ENCODE results near the gene ZMYND8.
A peak's percentile ranks its signal among the peaks of the same experiment; 100 is the strongest.
"Not testable (repeated sequence)": the region's sequence is repeated elsewhere in the genome, so short reads cannot be mapped to it uniquely, and the experiment has no call there.

Gene ZMYND8

DNA sequence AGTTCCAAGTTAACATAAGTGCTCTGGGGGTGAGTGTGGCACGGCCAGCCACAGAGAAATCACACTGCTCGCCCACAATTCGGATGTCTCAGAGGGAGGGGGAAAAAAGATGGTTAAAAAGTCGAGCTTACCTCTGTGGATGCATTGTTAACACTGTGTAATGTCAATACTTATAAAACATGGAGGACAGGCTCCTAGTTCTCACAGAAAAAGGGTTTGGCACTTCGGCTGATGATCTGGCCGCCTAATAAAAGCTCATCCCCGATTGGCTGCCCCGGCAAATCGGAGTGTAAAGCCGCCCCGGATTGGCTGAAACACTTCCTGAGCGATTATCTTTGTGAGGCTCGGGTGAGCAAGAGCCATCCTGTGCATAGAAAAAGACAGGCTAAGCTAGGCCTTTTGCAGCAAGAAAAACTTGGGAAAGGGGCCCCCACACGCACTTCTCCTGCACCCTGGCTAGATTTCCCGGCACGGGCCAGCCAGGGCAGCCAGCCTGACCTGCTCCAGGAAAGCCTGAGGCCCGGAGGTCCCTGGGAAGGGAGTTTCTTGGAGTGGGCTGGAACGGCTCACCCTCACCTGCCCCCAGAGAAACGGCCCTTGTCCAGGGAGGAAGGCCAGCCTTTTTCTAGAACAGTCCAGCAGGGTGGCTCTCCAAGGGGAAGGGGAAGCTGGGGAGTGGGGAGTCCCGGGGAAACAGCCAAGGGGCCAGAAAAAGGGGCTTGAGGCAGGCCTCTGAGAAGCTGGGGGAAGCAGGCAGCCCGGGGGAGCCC, at the start of gene ZMYND8:
Gene ZMYND8 (minus strand): TSS at position 174 of the 770 bp plus-strand sequence. CDS start 29 bp downstream, at position 145.
- H3K27me3 ChIP-seq (ENCODE audit: control insufficient read depth, insufficient read depth, low read length) = no peaks in the 10 kb centered on the region
- H3K36me3 ChIP-seq (ENCODE audit: control insufficient read depth, insufficient read depth, low read length) = no peaks in the 10 kb centered on the region
- peak within 1 kb of the TSS; percentile 50 for H3K4me3 ChIP-seq (ENCODE audit: low read length)
- H3K4me1 ChIP-seq (ENCODE audit: control insufficient read depth, insufficient read depth, low read length) = peaks cover 93% of the 10 kb centered on the region
- H3K9ac ChIP-seq (ENCODE audit: low read length) = peak within 1 kb of the TSS; percentile 64
- H3K27ac ChIP-seq (ENCODE audit: low read depth, low read length) = peak within 1 kb of the TSS; percentile 96

DNA sequence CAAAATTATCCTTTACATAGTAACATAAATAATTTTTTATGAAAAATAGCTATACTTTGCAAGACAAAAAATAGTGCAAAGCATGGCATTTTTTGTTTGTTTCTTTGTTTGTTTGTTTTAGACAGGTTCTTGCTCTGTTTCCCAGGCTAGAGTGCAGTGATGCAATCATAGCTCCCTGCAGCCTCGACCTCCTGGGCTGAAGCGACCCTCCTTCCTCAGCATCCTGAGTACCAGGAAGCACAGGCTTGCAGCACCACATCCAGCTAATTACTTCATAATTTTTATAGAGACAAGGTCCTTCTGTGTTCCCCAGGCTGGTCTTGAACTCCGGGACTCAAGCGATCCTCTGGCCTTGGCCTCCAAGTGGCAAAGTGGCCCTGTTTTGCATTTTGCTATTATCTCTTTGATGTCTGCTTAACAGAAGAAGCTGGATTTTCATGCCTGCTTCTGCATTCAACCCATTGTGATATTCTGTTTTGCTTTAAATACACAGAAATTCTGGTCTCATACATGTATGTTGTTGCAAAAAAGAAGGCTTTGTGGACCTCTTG, 49.4 kb upstream of the ZMYND8 start:
- Histone ChIP-seq H3K4me3 (ENCODE audit: low read length) (no peak overlapping the region), H3K4me1 (ENCODE audit: control insufficient read depth, insufficient read depth, low read length) (no peaks in the 10 kb centered on the region), H3K36me3 (ENCODE audit: control insufficient read depth, insufficient read depth, low read length) (no peaks in the 10 kb centered on the region), H3K27ac (ENCODE audit: low read depth, low read length) (no peak overlapping the region), H3K27me3 (ENCODE audit: control insufficient read depth, insufficient read depth, low read length) (no peaks in the 10 kb centered on the region), H3K9ac (ENCODE audit: low read length) (no peak overlapping the region)

DNA sequence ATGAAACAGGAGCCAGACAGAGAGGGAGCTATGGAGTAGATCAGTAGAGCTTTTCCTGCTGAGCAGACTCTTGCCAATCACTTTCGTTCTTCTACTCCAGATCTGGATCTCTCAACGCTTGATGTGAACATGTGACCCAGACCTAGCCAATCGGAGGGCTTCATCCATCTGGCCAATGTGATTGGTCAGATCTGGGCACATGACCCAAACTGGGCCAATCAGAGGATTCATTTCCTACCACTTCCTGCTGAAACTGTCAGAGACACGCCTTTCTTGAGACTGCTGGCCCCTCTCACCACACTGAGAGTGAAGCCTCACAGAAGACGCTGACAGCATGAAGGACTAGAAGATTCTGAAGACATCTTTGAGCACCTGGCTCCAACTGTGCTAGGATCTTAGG, 44.2 kb upstream of the ZMYND8 start:
- Histone ChIP-seq H3K27me3 (ENCODE audit: control insufficient read depth, insufficient read depth, low read length) (no peaks in the 10 kb centered on the region), H3K9ac (ENCODE audit: low read length) (no peak overlapping the region), H3K36me3 (ENCODE audit: control insufficient read depth, insufficient read depth, low read length) (no peaks in the 10 kb centered on the region), H3K4me1 (ENCODE audit: control insufficient read depth, insufficient read depth, low read length) (no peaks in the 10 kb centered on the region), H3K27ac (ENCODE audit: low read depth, low read length) (no peak overlapping the region), H3K4me3 (ENCODE audit: low read length) (no peak overlapping the region)

DNA sequence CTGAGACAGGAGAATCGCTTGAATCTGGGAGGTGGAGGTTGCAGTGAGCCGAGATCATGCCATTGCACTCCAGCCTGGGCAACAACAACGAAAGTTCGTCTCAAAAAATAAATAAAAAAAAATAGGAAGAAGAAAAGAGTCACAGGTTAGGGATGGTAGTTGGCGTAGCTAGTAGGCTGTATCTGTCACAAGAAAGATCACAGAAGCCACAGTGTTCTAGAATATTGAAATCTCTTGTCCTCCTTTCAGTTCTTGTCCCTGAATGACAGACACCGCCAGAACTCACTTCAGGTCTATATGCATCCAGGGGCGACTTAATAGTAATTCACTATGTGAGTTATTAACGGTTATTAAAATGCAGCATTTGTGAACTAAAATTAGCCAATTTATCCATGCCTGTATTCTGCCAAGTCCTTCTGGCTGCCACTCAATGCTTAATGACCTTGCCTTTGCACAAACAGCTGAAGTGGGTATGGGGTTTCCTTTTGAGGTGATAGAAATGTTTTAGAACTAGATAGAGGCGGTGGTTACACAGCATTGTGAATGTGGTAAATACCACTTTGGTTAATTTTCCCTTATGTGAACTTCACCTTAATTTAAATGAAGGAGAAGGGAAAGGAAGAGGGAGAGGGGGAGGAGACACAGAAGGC, 41.3 kb upstream of the ZMYND8 start:
- no peaks in the 10 kb centered on the region for H3K36me3 ChIP-seq (ENCODE audit: control insufficient read depth, insufficient read depth, low read length)
- no peak overlapping the region for H3K27ac ChIP-seq (ENCODE audit: low read depth, low read length)
- no peak overlapping the region for H3K4me3 ChIP-seq (ENCODE audit: low read length)
- H3K27me3 ChIP-seq (ENCODE audit: control insufficient read depth, insufficient read depth, low read length) = no peaks in the 10 kb centered on the region
- no peaks in the 10 kb centered on the region for H3K4me1 ChIP-seq (ENCODE audit: control insufficient read depth, insufficient read depth, low read length)
- H3K9ac ChIP-seq (ENCODE audit: low read length) = no peak overlapping the region

DNA sequence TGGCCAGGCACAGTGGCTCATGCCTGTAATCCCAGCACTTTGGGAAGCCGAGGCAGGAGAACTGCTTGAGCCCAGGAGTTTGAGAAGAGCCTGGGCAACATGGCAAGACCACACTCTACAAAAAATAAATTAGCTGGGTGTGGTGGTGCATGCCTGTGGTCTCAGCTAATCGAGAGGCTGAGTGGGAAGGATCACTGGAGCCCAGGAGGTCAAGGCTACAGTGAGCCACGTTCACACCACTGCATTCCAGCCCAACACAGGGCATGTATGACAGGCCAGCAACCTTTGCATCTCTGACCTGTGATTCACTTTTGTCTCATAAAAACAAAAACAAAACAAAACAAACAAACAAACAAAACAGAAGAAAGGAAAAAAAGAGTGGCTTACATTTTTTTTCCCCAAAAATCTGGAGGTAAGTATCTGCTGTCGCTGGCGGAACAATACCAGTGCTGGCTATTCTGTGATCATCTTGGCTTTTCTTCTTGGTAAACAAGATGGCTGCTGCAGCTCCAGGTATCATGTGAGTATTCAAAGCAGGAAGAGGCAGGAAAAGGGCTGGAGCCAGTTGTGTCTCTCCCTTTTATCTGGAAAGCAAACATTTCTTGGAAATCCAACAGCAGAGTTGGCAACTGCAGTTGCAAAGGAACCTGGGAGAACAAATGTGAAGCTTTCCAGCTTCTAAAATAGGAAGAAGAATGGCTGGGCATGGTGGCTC, 40.4 kb upstream of the ZMYND8 start:
- H3K4me3 ChIP-seq (ENCODE audit: low read length) = no peak overlapping the region
- no peaks in the 10 kb centered on the region for H3K27me3 ChIP-seq (ENCODE audit: control insufficient read depth, insufficient read depth, low read length)
- no peak overlapping the region for H3K9ac ChIP-seq (ENCODE audit: low read length)
- no peak overlapping the region for H3K27ac ChIP-seq (ENCODE audit: low read depth, low read length)
- H3K36me3 ChIP-seq (ENCODE audit: control insufficient read depth, insufficient read depth, low read length) = no peaks in the 10 kb centered on the region
- H3K4me1 ChIP-seq (ENCODE audit: control insufficient read depth, insufficient read depth, low read length) = no peaks in the 10 kb centered on the region

GRCh38 chr20:47393796-47394514, 37.5 kb upstream of the ZMYND8 start:
- H3K9ac ChIP-seq (ENCODE audit: low read length); H3K27ac ChIP-seq (ENCODE audit: low read depth, low read length); H3K36me3 ChIP-seq (ENCODE audit: control insufficient read depth, insufficient read depth, low read length); H3K27me3 ChIP-seq (ENCODE audit: control insufficient read depth, insufficient read depth, low read length); H3K4me3 ChIP-seq (ENCODE audit: low read length); H3K4me1 ChIP-seq (ENCODE audit: control insufficient read depth, insufficient read depth, low read length): not testable (repeated sequence)

GRCh38 chr20:47392721-47393073, 36.2 kb upstream of the ZMYND8 start:
- no peak overlapping the region for H3K27ac ChIP-seq (ENCODE audit: low read depth, low read length)
- H3K4me1 ChIP-seq (ENCODE audit: control insufficient read depth, insufficient read depth, low read length) = no peaks in the 10 kb centered on the region
- no peak overlapping the region for H3K9ac ChIP-seq (ENCODE audit: low read length)
- no peaks in the 10 kb centered on the region for H3K36me3 ChIP-seq (ENCODE audit: control insufficient read depth, insufficient read depth, low read length)
- H3K4me3 ChIP-seq (ENCODE audit: low read length) = no peak overlapping the region
- H3K27me3 ChIP-seq (ENCODE audit: control insufficient read depth, insufficient read depth, low read length) = no peaks in the 10 kb centered on the region

GRCh38 chr20:47392015-47392720, 35.7 kb upstream of the ZMYND8 start:
- Histone ChIP-seq H3K4me1 (ENCODE audit: control insufficient read depth, insufficient read depth, low read length) (no peaks in the 10 kb centered on the region), H3K27me3 (ENCODE audit: control insufficient read depth, insufficient read depth, low read length) (no peaks in the 10 kb centered on the region), H3K36me3 (ENCODE audit: control insufficient read depth, insufficient read depth, low read length) (no peaks in the 10 kb centered on the region), H3K9ac (ENCODE audit: low read length) (no peak overlapping the region), H3K4me3 (ENCODE audit: low read length) (no peak overlapping the region), H3K27ac (ENCODE audit: low read depth, low read length) (no peak overlapping the region)

- H3K9ac ChIP-seq (ENCODE audit: low read length) = no peak overlapping the region
- no peaks in the 10 kb centered on the region for H3K4me1 ChIP-seq (ENCODE audit: control insufficient read depth, insufficient read depth, low read length)
- H3K4me3 ChIP-seq (ENCODE audit: low read length) = no peak overlapping the region
- no peak overlapping the region for H3K27ac ChIP-seq (ENCODE audit: low read depth, low read length)
- no peaks in the 10 kb centered on the region for H3K27me3 ChIP-seq (ENCODE audit: control insufficient read depth, insufficient read depth, low read length)
- H3K36me3 ChIP-seq (ENCODE audit: control insufficient read depth, insufficient read depth, low read length) = no peaks in the 10 kb centered on the region
These were observed 34.9 kb upstream of the ZMYND8 start for GRCh38 chr20:47391276-47392010.

GRCh38 chr20:47389867-47390347, 33.4 kb upstream of the ZMYND8 start:
- Histone ChIP-seq H3K4me1 (ENCODE audit: control insufficient read depth, insufficient read depth, low read length) (no peaks in the 10 kb centered on the region), H3K27ac (ENCODE audit: low read depth, low read length) (no peak overlapping the region), H3K4me3 (ENCODE audit: low read length) (no peak overlapping the region)

GRCh38 chr20:47385968-47386367, 29.5 kb upstream of the ZMYND8 start:
- not testable (repeated sequence) for H3K9ac ChIP-seq (ENCODE audit: low read length); H3K4me3 ChIP-seq (ENCODE audit: low read length); H3K4me1 ChIP-seq (ENCODE audit: control insufficient read depth, insufficient read depth, low read length); H3K27ac ChIP-seq (ENCODE audit: low read depth, low read length); H3K27me3 ChIP-seq (ENCODE audit: control insufficient read depth, insufficient read depth, low read length); H3K36me3 ChIP-seq (ENCODE audit: control insufficient read depth, insufficient read depth, low read length)

More at GRCh38 chr20:47389867-47390347, 33.4 kb upstream of the ZMYND8 start:
- Histone ChIP-seq H3K9ac (ENCODE audit: low read length) (no peak overlapping the region), H3K27me3 (ENCODE audit: control insufficient read depth, insufficient read depth, low read length) (no peaks in the 10 kb centered on the region), H3K36me3 (ENCODE audit: control insufficient read depth, insufficient read depth, low read length) (no peaks in the 10 kb centered on the region)

Measured in rectal smooth muscle tissue (tissue), 1 donor.